OCI-LY7 (cell line): ENCODE data around the gene CARMIL1. TPM values are rescaled to one million over a fixed set of nuclear protein-coding genes. Genes with fewer than 3 reads are reported as not detected.

Experiments used
- BruUV-seq: library from RNA; stranded (reverse); fragments of 400-500 nt; replicated peaks from 2 replicates; lab custom pipeline; 2021; lab: Mats Ljungman, UMichigan
- CTCF ChIA-PET: fragments of 300-600 bp; sonication (Branson Sonifier 250); formaldehyde crosslinking; loops from one replicate; lab custom pipeline; 2022; ENCODE audit warnings: antibody characterized with exemption; ENCODE audit not compliant: unreplicated experiment; lab: Charles Lee
- POLR2A ChIA-PET: fragments of 300-600 bp; sonication (Branson Sonifier 250); formaldehyde crosslinking; loops from one replicate; lab custom pipeline; 2022; ENCODE audit warnings: antibody characterized with exemption; lab: Charles Lee
- DNase-seq: peaks from one replicate; pipeline ENCODE4 v3.0.0-alpha.2; 2015; ENCODE audit warnings: low spot score
- H2AFZ ChIP-seq: fragments of 200-600 bp; sonication (generic), shearing (Covaris generic); 2 replicates; pipeline ENCODE4 v1.6.1; 2014; ENCODE audit warnings: mild to moderate bottlenecking, antibody characterized with exemption, low read length, moderate library complexity
- H3K27ac ChIP-seq: fragments of 200-600 bp; sonication (generic); 2 replicates; pipeline ENCODE4 v1.5.1; 2014; ENCODE audit warnings: mixed run types, low read depth, mild to moderate bottlenecking, moderate library complexity, low read length, inconsistent platforms; ENCODE audit not compliant: poor library complexity, severe bottlenecking
- H3K36me3 ChIP-seq: fragments of 200-600 bp; sonication (generic); 2 replicates; pipeline ENCODE4 v1.6.1; 2014; ENCODE audit warnings: mild to moderate bottlenecking, antibody characterized with exemption, low read length, moderate library complexity, mixed read lengths; ENCODE audit not compliant: insufficient read depth
- H3K4me1 ChIP-seq: fragments of 200-600 bp; sonication (generic); 2 replicates; pipeline ENCODE4 v1.5.1; 2014; ENCODE audit warnings: mild to moderate bottlenecking, low read length; ENCODE audit not compliant: insufficient read depth, poor library complexity, severe bottlenecking
- H3K4me2 ChIP-seq: fragments of 200-600 bp; sonication (generic); 2 replicates; pipeline ENCODE4 v1.6.1; 2014; ENCODE audit warnings: mild to moderate bottlenecking, low read length
- H3K4me3 ChIP-seq: fragments of 200-600 bp; sonication (generic); 2 replicates; pipeline ENCODE4 v1.5.1; 2014; ENCODE audit warnings: mild to moderate bottlenecking, low read depth, low read length; ENCODE audit not compliant: poor library complexity, severe bottlenecking
- H3K79me2 ChIP-seq: fragments of 200-600 bp; sonication (generic); 2 replicates; pipeline ENCODE4 v1.6.1; 2016; ENCODE audit warnings: low read depth, mild to moderate bottlenecking, low read length, moderate library complexity, mixed read lengths; ENCODE audit not compliant: insufficient read depth
- H3K9me2 ChIP-seq: fragments of 200-600 bp; sonication (generic); 2 replicates; pipeline ENCODE4 v1.6.1; 2016; ENCODE audit warnings: mild to moderate bottlenecking, low read length, mixed read lengths; ENCODE audit not compliant: insufficient read depth
- H3K9me3 ChIP-seq: fragments of 200-600 bp; sonication (generic); 2 replicates; pipeline ENCODE4 v1.6.1; 2014; ENCODE audit warnings: mild to moderate bottlenecking, mixed run types, low read length, mixed read lengths
- H4K20me1 ChIP-seq: fragments of 200-600 bp; sonication (generic); 2 replicates; pipeline ENCODE4 v1.6.1; 2014; ENCODE audit warnings: mild to moderate bottlenecking, antibody characterized with exemption, low read length, moderate library complexity, mixed read lengths; ENCODE audit not compliant: insufficient read depth
- EZH2phosphoT487 ChIP-seq: fragments of 200-600 bp; sonication (generic); IDR thresholded peaks from 2 replicates; pipeline ENCODE4 v1.6.1; 2018; ENCODE audit warnings: low read depth, borderline replicate concordance, mild to moderate bottlenecking, mixed run types, antibody characterized with exemption, low read length, moderate library complexity, mixed read lengths
- intact Hi-C: fragments of 100-400 bp; cut with micrococcal nuclease; formaldehyde crosslinking; loops from one replicate; pipeline ENCODE4 v1.10.0; 2022; ENCODE audit not compliant: unreplicated experiment
- total RNA-seq, 2 experiments: library from RNA; depleted of rRNA in 1 of 2; stranded (reverse); fragments of >200 nt in 1 of 2; shearing (Covaris generic) in 1 of 2; gene quantifications; 2 replicates each; pipeline ENCODE4 v1.2.3, GENCODE V29; 2014 to 2022
- TF ChIP-seq, protein P1 (sequence below): fragments of 200-600 bp; sonication (generic); conservative IDR thresholded peaks from 2 replicates; pipeline ENCODE4 v1.5.1; 2014; ENCODE audit warnings: mild to moderate bottlenecking, antibody characterized with exemption, low read length, moderate library complexity, mixed read lengths

CARMIL1 gene
- total RNA-seq, 2 experiments from 2014 or later = 25.5 to 40.1 TPM

DNA sequence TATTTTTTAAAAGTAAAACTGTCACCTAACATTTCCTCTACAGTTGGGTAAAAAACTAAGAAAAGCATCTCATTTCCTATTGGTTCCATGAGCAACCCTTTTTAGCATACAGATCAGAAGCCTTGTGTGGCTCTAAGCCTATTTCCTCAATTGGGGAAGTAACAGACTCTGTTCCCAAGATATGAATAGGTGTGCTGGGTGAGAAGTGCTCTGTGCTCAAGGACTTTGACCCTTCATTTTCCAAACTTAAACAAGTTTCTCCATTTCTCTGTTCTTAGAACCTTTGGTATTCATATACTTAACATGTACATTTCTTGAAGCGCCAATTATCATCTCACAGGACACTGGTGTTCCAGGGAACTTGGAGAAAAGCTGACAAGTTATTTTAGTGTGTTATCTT is 24.1 kb downstream of the CARMIL1 start:
- peaks cover 92% of the 10 kb centered on the region for H3K79me2 ChIP-seq
- no peak overlapping the region for H3K27ac ChIP-seq
- no peaks in the 10 kb centered on the region for H3K9me3 ChIP-seq
- H3K4me1 ChIP-seq = peaks cover 81% of the 10 kb centered on the region
- peaks cover 9% of the 10 kb centered on the region; the same call in 1 of the 2 replicates for H4K20me1 ChIP-seq
- intact Hi-C loops = loop anchor here (5.0 kb wide), 1 partner anchor 806 kb away; no protein-coding TSS in a partner anchor
- no TSS peak for BruUV-seq
- H2AFZ ChIP-seq = no peak overlapping the region
- peak; percentile 27 for DNase-seq
- no peak overlapping the region for H3K4me3 ChIP-seq
- TF ChIP-seq, protein P1, sequence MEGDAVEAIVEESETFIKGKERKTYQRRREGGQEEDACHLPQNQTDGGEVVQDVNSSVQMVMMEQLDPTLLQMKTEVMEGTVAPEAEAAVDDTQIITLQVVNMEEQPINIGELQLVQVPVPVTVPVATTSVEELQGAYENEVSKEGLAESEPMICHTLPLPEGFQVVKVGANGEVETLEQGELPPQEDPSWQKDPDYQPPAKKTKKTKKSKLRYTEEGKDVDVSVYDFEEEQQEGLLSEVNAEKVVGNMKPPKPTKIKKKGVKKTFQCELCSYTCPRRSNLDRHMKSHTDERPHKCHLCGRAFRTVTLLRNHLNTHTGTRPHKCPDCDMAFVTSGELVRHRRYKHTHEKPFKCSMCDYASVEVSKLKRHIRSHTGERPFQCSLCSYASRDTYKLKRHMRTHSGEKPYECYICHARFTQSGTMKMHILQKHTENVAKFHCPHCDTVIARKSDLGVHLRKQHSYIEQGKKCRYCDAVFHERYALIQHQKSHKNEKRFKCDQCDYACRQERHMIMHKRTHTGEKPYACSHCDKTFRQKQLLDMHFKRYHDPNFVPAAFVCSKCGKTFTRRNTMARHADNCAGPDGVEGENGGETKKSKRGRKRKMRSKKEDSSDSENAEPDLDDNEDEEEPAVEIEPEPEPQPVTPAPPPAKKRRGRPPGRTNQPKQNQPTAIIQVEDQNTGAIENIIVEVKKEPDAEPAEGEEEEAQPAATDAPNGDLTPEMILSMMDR = no peak
- TF ChIP-seq EZH2phosphoT487 = no peak
- H3K9me2 ChIP-seq = no peaks in the 10 kb centered on the region
- peaks cover 8% of the 10 kb centered on the region; the same call in 1 of the 2 replicates for H3K36me3 ChIP-seq
- H3K4me2 ChIP-seq = peak overlapping the region; percentile 78
- ChIA-PET POLR2A (interaction anchor here (0.6 to 1.3 kb wide), 3 partner anchors 10 to 123 kb away, joined by 3 to 4 read pairs (median 3); no protein-coding TSS in a partner anchor), CTCF (no interaction called here)

GRCh38 chr6:25306379-25306778 is 27.2 kb downstream of the CARMIL1 start:
- no peak overlapping the region for H3K4me3 ChIP-seq
- peaks cover 54% of the 10 kb centered on the region for H3K4me1 ChIP-seq

More at GRCh38 chr6:25306379-25306778, 27.2 kb downstream of the CARMIL1 start:
- TF ChIP-seq EZH2phosphoT487 = no peak
- TF ChIP-seq, protein P1 = no peak
- H2AFZ ChIP-seq = no peak overlapping the region
- ChIA-PET CTCF (no interaction called here), POLR2A (no interaction called here)
- no peaks in the 10 kb centered on the region for H3K9me3 ChIP-seq
- peaks cover 4% of the 10 kb centered on the region; the same call in 1 of the 2 replicates for H4K20me1 ChIP-seq
- no TSS peak for BruUV-seq
- H3K27ac ChIP-seq = no peak overlapping the region
- no peaks in the 10 kb centered on the region for H3K9me2 ChIP-seq
- peaks cover 89% of the 10 kb centered on the region for H3K79me2 ChIP-seq
- H3K36me3 ChIP-seq = peaks cover 8% of the 10 kb centered on the region; the same call in 1 of the 2 replicates
- DNase-seq = no peak
- intact Hi-C loops = no loop called here
- H3K4me2 ChIP-seq = no peak overlapping the region
